WTC11 (cell line): ENCODE data around the gene KDM1B. TPM values are rescaled to one million over a fixed set of nuclear protein-coding genes. Genes with fewer than 3 reads are reported as not detected.
"Not testable (repeated sequence)": the region's sequence is repeated elsewhere in the genome, so short reads cannot be mapped to it uniquely, and the experiment has no call there.

Source experiments
- ATAC-seq: fragments of 200-7000 bp; cut with Tn5 transposase; 2 replicates; pipeline ENCODE4 v1.10.0; 2021; ENCODE audit warnings: mild to moderate bottlenecking, moderate library complexity
- CTCF ChIA-PET: fragments of 300-600 bp; sonication (Branson Sonifier 250); formaldehyde crosslinking; loops from one replicate; lab custom pipeline; 2021; ENCODE audit warnings: antibody characterized with exemption; lab: Charles Lee
- POLR2A ChIA-PET: fragments of 350-600 bp; sonication (Branson Sonifier 250); formaldehyde crosslinking; loops from one replicate; lab custom pipeline; 2021; ENCODE audit warnings: antibody characterized with exemption; lab: Charles Lee
- DNase-seq: peaks from one replicate; pipeline ENCODE4 v3.0.0; 2021; ENCODE audit warnings: low spot score
- H3K27ac Mint-ChIP-seq: 2 replicates; pipeline ENCODE4 v1.8.0; 2021; ENCODE audit warnings: mixed read lengths
- H3K27me3 Mint-ChIP-seq: 2 replicates; pipeline ENCODE4 v1.8.0; 2021; ENCODE audit warnings: low read depth, mild to moderate bottlenecking, moderate library complexity, mixed read lengths
- H3K36me3 Mint-ChIP-seq: 2 replicates; pipeline ENCODE4 v1.8.0; 2021; ENCODE audit warnings: mixed read lengths
- H3K4me1 Mint-ChIP-seq: 2 replicates; pipeline ENCODE4 v1.8.0; 2022; ENCODE audit warnings: mixed read lengths
- H3K4me3 Mint-ChIP-seq: 2 replicates; pipeline ENCODE4 v1.8.0; 2021; ENCODE audit warnings: mild to moderate bottlenecking, moderate library complexity, mixed read lengths
- H3K9me3 Mint-ChIP-seq: 2 replicates; pipeline ENCODE4 v1.8.0; 2021; ENCODE audit warnings: mixed read lengths
- ATF1 ChIP-seq: sonication (generic); formaldehyde crosslinking; IDR thresholded peaks from 2 replicates; pipeline ENCODE4 v1.8.1; 2023; ENCODE audit warnings: mild to moderate bottlenecking, moderate library complexity, missing genetic modification reagents
- ESRRA ChIP-seq: sonication (generic); formaldehyde crosslinking; IDR thresholded peaks from 2 replicates; pipeline ENCODE4 v1.8.1; 2022; ENCODE audit warnings: mild to moderate bottlenecking, missing genetic modification reagents, borderline replicate concordance
- ETV6 ChIP-seq: sonication (generic); formaldehyde crosslinking; IDR thresholded peaks from 2 replicates; pipeline ENCODE4 v1.8.1; 2022; ENCODE audit warnings: mild to moderate bottlenecking, missing genetic modification reagents
- FOXK1 ChIP-seq: sonication (generic); formaldehyde crosslinking; IDR thresholded peaks from 2 replicates; pipeline ENCODE4 v1.8.0; 2022; ENCODE audit warnings: mild to moderate bottlenecking, moderate library complexity, missing genetic modification reagents
- GRHL2 ChIP-seq: fragments of 250-450 bp; sonication (Bioruptor Pico); IDR thresholded peaks from 2 replicates; pipeline ENCODE4 v1.8.0; 2022; ENCODE audit warnings: mild to moderate bottlenecking, moderate library complexity; ENCODE audit not compliant: insufficient replicate concordance, severe bottlenecking
- HMGA2 ChIP-seq: fragments of 250-450 bp; sonication (Bioruptor Pico); IDR thresholded peaks from 2 replicates; pipeline ENCODE4 v1.4.0; 2021; ENCODE audit warnings: mild to moderate bottlenecking, moderate library complexity
- KAT7 ChIP-seq: sonication (generic); formaldehyde crosslinking; IDR thresholded peaks from 2 replicates; pipeline ENCODE4 v1.8.1; 2023; ENCODE audit warnings: missing genetic modification reagents, mild to moderate bottlenecking, borderline replicate concordance
- NFATC4 ChIP-seq: fragments of 250-450 bp; sonication (Bioruptor Pico); IDR thresholded peaks from 2 replicates; pipeline ENCODE4 v1.9.0; 2021; ENCODE audit warnings: mild to moderate bottlenecking
- NFE2L1 ChIP-seq: sonication (generic); formaldehyde crosslinking; IDR thresholded peaks from 2 replicates; pipeline ENCODE4 v1.8.1; 2023; ENCODE audit warnings: missing genetic modification reagents
- SOX15 ChIP-seq: fragments of 250-450 bp; sonication (Bioruptor Pico); IDR thresholded peaks from 2 replicates; pipeline ENCODE4 v1.9.0; 2021; ENCODE audit warnings: mild to moderate bottlenecking
- SP1 ChIP-seq: sonication (generic); formaldehyde crosslinking; conservative IDR thresholded peaks from 2 replicates; pipeline ENCODE4 v1.8.1; 2022; ENCODE audit warnings: missing genetic modification reagents
- TCF7 ChIP-seq: sonication (generic); formaldehyde crosslinking; IDR thresholded peaks from 2 replicates; pipeline ENCODE4 v1.8.0; 2022; ENCODE audit warnings: mild to moderate bottlenecking, low read depth, missing genetic modification reagents, moderate library complexity
- ZNF416 ChIP-seq: fragments of 250-450 bp; sonication (Bioruptor Pico); IDR thresholded peaks from 2 replicates; pipeline ENCODE4 v1.9.0; 2021; ENCODE audit warnings: mild to moderate bottlenecking, inconsistent platforms
- ZNF671 ChIP-seq: fragments of 250-450 bp; sonication (Bioruptor Pico); IDR thresholded peaks from 2 replicates; pipeline ENCODE4 v1.8.0; 2021; ENCODE audit warnings: mild to moderate bottlenecking
- total RNA-seq: library from RNA; stranded (reverse); gene quantifications from 3 replicates; pipeline ENCODE4 v1.2.3, GENCODE V29; 2021
- TF ChIP-seq, protein P1 (sequence below): fragments of 250-450 bp; sonication (Bioruptor Pico); IDR thresholded peaks from 2 replicates; pipeline ENCODE4 v2.1.2; 2022; ENCODE audit warnings: mild to moderate bottlenecking, moderate library complexity
- TF ChIP-seq, protein P2 (sequence below): sonication (generic); formaldehyde crosslinking; IDR thresholded peaks from 2 replicates; pipeline ENCODE4 v1.8.1; 2022; ENCODE audit warnings: mild to moderate bottlenecking, moderate library complexity, missing genetic modification reagents
- TF ChIP-seq, protein P3 (sequence below): fragments of 250-450 bp; sonication (Bioruptor Pico); IDR thresholded peaks from 2 replicates; pipeline ENCODE4 v1.9.0; 2021; ENCODE audit warnings: moderate library complexity, mild to moderate bottlenecking, inconsistent platforms, borderline replicate concordance
- TF ChIP-seq, protein P4 (sequence below): sonication (generic); formaldehyde crosslinking; IDR thresholded peaks from 2 replicates; pipeline ENCODE4 v1.8.0; 2022; ENCODE audit warnings: missing genetic modification reagents
- TF ChIP-seq, protein P5 (sequence below): fragments of 250-450 bp; sonication (Bioruptor Pico); conservative IDR thresholded peaks from 2 replicates; pipeline ENCODE4 v1.9.0; 2021; ENCODE audit warnings: mild to moderate bottlenecking
- TF ChIP-seq, protein P6 (sequence below): sonication (generic); formaldehyde crosslinking; IDR thresholded peaks from 2 replicates; pipeline ENCODE4 v1.8.0; 2022; ENCODE audit warnings: mild to moderate bottlenecking, missing genetic modification reagents

The KDM1B gene
- total RNA-seq, 1 experiment from 2014 or later, result 6.7 TPM

DNA sequence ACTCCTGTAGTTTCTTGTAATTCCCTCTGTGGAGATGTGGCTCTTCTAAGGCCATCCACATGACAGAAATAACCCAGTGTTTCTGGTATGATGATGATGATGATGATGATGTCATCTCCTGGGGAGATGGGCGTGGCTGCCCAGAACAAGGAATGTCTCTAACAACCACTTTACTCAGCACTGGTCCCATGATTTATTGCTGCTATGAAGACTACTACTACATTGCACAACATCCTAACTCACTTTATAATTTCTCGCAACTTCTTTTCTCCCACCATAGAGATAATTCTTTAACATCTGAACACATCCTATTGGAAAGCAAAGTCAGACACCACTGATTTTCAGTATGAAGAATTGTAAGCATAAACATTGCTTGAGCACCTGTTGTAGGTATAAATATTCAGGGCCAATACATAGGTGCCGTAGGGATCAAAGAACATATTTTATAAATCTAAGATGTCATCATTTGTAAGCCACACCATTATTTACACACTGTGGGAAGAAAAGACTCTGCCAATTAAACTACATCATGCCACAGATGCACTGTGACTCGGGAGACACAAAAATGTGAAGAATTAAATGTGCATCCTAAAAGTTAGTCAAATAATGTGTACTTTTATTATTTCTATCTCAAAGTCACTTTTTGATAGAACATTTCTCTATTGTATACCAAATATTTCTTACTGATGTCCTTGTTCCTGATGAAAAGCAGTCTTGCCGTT lies 6.8 kb upstream of the KDM1B start:
- TF ChIP-seq SP1 (CRISPR knock-in tag) (no peak), ESRRA (CRISPR knock-in tag) (no peak), ATF1 (CRISPR knock-in tag) (no peak), ETV6 (CRISPR knock-in tag) (no peak), ZNF671 (CRISPR knock-in tag) (no peak), KAT7 (CRISPR knock-in tag) (no peak), GRHL2 (CRISPR knock-in tag) (no peak), NFE2L1 (CRISPR knock-in tag) (no peak), SOX15 (CRISPR knock-in tag) (no peak), HMGA2 (CRISPR knock-in tag) (no peak), NFATC4 (CRISPR knock-in tag) (no peak), FOXK1 (no peak), ZNF416 (CRISPR knock-in tag) (no peak), TCF7 (CRISPR knock-in tag) (no peak)
- TF ChIP-seq, protein P1, sequence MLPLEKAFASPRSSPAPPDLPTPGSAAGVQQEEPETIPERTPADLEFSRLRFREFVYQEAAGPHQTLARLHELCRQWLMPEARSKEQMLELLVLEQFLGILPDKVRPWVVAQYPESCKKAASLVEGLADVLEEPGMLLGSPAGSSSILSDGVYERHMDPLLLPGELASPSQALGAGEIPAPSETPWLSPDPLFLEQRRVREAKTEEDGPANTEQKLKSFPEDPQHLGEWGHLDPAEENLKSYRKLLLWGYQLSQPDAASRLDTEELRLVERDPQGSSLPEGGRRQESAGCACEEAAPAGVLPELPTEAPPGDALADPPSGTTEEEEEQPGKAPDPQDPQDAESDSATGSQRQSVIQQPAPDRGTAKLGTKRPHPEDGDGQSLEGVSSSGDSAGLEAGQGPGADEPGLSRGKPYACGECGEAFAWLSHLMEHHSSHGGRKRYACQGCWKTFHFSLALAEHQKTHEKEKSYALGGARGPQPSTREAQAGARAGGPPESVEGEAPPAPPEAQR (CRISPR knock-in tag), result no peak
- TF ChIP-seq, protein P2, sequence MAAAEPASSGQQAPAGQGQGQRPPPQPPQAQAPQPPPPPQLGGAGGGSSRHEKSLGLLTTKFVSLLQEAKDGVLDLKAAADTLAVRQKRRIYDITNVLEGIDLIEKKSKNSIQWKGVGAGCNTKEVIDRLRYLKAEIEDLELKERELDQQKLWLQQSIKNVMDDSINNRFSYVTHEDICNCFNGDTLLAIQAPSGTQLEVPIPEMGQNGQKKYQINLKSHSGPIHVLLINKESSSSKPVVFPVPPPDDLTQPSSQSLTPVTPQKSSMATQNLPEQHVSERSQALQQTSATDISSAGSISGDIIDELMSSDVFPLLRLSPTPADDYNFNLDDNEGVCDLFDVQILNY (CRISPR knock-in tag), result no peak
- TF ChIP-seq, protein P3, sequence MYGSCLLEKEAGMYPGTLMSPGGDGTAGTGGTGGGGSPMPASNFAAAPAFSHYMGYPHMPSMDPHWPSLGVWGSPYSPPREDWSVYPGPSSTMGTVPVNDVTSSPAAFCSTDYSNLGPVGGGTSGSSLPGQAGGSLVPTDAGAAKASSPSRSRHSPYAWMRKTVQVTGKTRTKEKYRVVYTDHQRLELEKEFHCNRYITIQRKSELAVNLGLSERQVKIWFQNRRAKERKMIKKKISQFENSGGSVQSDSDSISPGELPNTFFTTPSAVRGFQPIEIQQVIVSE, result no peak
- TF ChIP-seq, protein P4, sequence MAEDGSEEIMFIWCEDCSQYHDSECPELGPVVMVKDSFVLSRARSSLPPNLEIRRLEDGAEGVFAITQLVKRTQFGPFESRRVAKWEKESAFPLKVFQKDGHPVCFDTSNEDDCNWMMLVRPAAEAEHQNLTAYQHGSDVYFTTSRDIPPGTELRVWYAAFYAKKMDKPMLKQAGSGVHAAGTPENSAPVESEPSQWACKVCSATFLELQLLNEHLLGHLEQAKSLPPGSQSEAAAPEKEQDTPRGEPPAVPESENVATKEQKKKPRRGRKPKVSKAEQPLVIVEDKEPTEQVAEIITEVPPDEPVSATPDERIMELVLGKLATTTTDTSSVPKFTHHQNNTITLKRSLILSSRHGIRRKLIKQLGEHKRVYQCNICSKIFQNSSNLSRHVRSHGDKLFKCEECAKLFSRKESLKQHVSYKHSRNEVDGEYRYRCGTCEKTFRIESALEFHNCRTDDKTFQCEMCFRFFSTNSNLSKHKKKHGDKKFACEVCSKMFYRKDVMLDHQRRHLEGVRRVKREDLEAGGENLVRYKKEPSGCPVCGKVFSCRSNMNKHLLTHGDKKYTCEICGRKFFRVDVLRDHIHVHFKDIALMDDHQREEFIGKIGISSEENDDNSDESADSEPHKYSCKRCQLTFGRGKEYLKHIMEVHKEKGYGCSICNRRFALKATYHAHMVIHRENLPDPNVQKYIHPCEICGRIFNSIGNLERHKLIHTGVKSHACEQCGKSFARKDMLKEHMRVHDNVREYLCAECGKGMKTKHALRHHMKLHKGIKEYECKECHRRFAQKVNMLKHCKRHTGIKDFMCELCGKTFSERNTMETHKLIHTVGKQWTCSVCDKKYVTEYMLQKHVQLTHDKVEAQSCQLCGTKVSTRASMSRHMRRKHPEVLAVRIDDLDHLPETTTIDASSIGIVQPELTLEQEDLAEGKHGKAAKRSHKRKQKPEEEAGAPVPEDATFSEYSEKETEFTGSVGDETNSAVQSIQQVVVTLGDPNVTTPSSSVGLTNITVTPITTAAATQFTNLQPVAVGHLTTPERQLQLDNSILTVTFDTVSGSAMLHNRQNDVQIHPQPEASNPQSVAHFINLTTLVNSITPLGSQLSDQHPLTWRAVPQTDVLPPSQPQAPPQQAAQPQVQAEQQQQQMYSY (CRISPR knock-in tag), result no peak
- TF ChIP-seq, protein P5, sequence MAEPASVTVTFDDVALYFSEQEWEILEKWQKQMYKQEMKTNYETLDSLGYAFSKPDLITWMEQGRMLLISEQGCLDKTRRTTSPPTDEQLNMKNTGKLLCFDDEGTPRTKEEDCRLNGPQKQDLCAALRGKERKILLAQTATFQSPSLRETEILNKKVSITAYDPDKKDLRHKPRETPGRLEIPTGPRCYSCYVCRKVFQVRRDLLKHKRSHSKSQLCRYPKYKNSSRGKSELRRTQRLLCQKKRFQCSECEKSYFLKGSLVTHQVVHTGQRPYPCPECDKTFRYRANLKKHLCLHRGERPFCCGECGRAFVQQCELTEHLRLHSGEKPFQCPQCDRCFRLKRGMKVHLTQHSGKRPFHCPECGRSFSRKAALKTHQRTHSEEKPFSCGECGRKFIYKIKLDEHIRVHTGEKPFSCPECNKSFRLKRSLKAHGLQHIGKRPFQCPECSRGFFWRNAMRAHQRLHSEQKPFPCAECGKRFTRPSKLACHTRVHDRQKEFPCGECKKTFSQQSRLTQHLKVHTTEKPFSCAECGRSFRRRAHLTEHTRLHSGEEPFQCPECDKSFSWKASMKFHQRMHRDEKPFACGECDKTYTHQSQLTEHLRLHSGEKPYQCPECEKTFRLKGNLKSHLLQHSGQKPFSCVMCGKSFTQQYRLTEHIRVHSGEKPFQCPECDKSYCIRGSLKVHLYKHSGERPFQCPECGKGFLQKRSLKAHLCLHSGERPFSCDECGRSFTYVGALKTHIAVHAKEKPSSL (CRISPR knock-in tag), result no peak
- TF ChIP-seq, protein P6, sequence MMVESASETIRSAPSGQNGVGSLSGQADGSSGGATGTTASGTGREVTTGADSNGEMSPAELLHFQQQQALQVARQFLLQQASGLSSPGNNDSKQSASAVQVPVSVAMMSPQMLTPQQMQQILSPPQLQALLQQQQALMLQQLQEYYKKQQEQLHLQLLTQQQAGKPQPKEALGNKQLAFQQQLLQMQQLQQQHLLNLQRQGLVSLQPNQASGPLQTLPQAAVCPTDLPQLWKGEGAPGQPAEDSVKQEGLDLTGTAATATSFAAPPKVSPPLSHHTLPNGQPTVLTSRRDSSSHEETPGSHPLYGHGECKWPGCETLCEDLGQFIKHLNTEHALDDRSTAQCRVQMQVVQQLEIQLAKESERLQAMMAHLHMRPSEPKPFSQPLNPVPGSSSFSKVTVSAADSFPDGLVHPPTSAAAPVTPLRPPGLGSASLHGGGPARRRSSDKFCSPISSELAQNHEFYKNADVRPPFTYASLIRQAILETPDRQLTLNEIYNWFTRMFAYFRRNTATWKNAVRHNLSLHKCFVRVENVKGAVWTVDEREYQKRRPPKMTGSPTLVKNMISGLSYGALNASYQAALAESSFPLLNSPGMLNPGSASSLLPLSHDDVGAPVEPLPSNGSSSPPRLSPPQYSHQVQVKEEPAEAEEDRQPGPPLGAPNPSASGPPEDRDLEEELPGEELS (CRISPR knock-in tag), result no peak
- ATAC-seq, result no peak

DNA sequence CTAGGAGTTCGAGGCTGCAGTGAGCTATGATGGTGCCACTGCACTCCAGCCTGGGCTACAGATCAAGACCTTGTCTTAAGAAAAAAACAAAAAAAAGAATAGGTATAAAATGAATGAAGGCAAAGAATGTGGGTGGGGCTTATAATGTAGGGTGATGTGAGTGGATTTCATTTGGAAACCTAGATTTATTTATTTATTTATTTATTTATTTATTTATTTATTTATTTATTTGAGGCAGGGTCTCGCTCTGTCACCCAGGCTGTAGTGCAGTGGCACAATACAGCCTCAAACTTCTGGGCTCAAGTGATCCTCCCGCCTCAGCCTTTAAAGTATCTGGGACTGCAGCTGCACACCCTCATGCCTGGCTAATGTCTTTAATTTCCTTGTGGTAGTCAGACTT lies 3.8 kb upstream of the KDM1B start:
- CTCF ChIA-PET, ATAC-seq, H3K36me3 Mint-ChIP-seq, H3K27me3 Mint-ChIP-seq, H3K27ac Mint-ChIP-seq, H3K9me3 Mint-ChIP-seq, H3K4me3 Mint-ChIP-seq, DNase-seq: not testable (repeated sequence)
- H3K4me1 Mint-ChIP-seq, result peaks cover 21% of the 10 kb centered on the region
- POLR2A ChIA-PET, result interaction anchor here (0.8 to 1.1 kb wide), 2 partner anchors 56 to 239 kb away, joined by 3 read pairs; no protein-coding TSS in a partner anchor

More for the DNA sequence above, 6.8 kb upstream of the KDM1B start:
- CTCF ChIA-PET, result no interaction called here
- no peaks in the 10 kb centered on the region for H3K27me3 Mint-ChIP-seq
- DNase-seq, result no peak
- no peak overlapping the region for H3K4me3 Mint-ChIP-seq
- POLR2A ChIA-PET, result no interaction called here
- H3K36me3 Mint-ChIP-seq, result peaks cover 6% of the 10 kb centered on the region
- no peaks in the 10 kb centered on the region for H3K9me3 Mint-ChIP-seq
- H3K4me1 Mint-ChIP-seq, result peaks cover 8% of the 10 kb centered on the region
- no peak overlapping the region for H3K27ac Mint-ChIP-seq
